GM18951 (cell line): Measurements from ENCODE around the gene TOX4.
"Not testable (repeated sequence)": the region's sequence is repeated elsewhere in the genome, so short reads cannot be mapped to it uniquely, and the experiment has no call there.

ENCODE experiments used
- POLR2A ChIP-seq: IDR thresholded peaks from 4 replicates; pipeline ENCODE4 v1.6.1; 2011; ENCODE audit warnings: mild to moderate bottlenecking; ENCODE audit not compliant: insufficient read length, insufficient read depth; ENCODE audit errors: extremely low read depth
- in situ Hi-C: fragments of 300-500 bp; cut with MboI; formaldehyde crosslinking; loops from one replicate; pipeline ENCODE4 v1.12.0; 2022; ENCODE audit warnings: low sequenced_read_pairs, mixed read lengths, inconsistent platforms; ENCODE audit not compliant: unreplicated experiment

TOX4 gene

GRCh38 chr14:21533294-21533693 lies 56.3 kb downstream of the TOX4 start:
- no peak for TF ChIP-seq POLR2A
- in situ Hi-C loops = no loop called here

GRCh38 chr14:21534576-21534975 lies 57.6 kb downstream of the TOX4 start:
- TF ChIP-seq POLR2A = no peak
- in situ Hi-C loops = no loop called here

DNA sequence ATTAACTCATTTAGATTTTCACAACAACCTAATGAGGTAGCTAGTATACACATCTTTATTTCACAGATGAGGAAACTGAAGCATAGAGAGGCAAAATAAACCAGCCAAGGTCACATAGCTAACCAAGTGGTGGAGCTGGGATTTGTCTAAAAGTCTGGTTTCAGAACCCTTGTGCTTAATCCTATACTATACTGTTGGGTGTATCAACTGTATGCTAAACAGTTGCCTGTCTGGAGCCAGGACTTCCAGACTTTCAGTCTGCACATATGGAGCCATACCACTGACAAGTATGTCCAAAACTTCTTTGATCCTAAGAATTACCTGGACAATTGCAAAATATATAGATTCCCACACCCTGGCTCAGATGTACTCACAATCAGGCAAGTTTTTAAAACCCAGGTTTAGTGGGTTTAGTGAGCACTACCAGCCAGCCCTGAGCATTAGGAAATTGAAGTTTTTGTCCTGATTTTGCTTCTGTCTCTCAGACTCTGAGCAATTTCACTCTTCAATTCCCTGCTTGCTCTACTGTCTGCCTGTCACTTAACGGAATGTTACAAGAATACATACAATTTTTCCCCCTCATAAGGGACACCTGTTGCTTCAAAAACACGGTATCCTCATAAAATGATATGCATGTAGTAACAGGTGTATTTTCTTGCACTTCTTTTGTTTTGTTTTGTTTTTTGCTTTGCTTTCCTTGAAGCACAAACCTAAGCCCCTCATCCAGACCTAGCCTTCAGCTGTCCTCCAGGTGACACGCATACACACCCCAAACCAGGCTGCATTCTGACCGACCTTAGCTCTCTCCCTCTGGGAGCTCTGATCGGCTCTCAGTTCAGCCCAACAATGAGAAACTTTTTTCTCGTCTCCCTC lies 58.8 kb downstream of the TOX4 start:
- in situ Hi-C loops = no loop called here
- no peak for TF ChIP-seq POLR2A

GRCh38 chr14:21536418-21537089 lies 59.6 kb downstream of the TOX4 start:
- no peak for TF ChIP-seq POLR2A
- in situ Hi-C loops = no loop called here

DNA sequence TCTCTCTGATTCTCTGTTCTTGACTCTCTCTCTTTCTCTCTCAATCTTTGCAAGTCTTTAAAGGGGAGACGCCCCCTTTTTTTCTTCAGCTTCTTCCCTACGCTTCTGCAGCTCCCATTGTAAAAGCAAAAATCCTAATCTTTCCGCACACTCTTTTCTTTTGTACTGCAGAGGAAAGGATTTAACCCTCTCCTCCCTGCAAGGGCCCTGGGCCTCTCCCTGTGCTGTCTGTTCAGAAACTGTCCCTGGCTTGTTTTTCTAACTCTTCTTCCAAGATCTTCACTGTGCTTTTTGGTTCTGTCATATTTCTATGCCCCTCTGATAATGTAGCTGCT lies 60.1 kb downstream of the TOX4 start:
- in situ Hi-C loops = no loop called here
- TF ChIP-seq POLR2A = no peak

GRCh38 chr14:21539189-21539940 lies 62.4 kb downstream of the TOX4 start:
- in situ Hi-C loops = no loop called here
- no peak for TF ChIP-seq POLR2A

DNA sequence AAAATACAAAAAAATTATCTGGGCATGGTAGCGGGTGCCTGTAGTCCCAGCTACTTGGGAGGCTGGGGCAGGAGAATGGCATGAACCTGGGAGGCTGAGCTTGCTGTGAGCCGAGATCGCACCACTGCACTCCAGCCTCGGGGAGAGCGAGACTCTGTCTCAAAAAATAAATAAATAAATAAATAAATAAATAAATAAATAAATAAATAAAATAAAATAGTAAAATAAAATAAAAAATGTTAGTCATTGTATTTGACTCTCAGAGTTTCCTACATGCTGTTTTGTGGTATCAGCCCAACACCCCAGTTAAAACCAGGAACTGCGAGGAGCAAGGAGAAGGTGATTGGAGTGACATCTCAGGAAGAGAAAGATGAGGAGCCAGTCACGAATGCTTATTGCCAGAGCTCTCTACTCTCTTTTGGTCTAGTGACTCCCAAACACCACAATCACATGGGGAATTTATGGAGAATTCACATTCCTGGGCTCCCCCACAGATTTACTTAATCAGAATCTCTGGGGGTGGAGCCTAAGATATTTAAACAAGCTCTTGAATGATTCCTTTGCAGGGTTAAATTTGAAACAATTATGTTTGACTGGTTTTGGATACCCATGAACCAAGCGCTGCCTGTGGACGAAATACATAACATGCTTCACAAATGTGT lies 64.5 kb downstream of the TOX4 start:
- in situ Hi-C loops = no loop called here
- no peak for TF ChIP-seq POLR2A

- no peak for TF ChIP-seq POLR2A
- in situ Hi-C loops = no loop called here
These were observed 66.5 kb downstream of the TOX4 start for GRCh38 chr14:21543521-21543960.

DNA sequence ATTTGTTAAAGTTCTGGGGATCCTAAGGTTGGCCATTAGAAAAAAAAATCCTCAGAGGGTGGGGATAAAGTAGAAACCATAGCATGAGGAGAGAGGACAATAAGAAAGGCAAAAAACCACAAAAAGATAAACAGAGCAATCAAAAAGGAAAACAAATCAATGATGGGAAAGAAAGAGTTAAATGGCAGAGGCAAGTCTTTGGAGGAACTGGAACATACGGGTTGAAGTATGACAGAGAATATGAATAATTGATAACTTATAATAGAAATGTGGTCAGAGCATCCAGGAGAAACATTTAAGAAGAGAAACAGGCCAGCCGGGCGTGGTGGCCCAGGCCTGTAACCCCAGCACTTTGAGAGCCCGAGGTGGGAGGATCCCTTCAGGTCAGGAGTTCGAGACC lies 67.0 kb downstream of the TOX4 start:
- no peak for TF ChIP-seq POLR2A
- in situ Hi-C loops = no loop called here

DNA sequence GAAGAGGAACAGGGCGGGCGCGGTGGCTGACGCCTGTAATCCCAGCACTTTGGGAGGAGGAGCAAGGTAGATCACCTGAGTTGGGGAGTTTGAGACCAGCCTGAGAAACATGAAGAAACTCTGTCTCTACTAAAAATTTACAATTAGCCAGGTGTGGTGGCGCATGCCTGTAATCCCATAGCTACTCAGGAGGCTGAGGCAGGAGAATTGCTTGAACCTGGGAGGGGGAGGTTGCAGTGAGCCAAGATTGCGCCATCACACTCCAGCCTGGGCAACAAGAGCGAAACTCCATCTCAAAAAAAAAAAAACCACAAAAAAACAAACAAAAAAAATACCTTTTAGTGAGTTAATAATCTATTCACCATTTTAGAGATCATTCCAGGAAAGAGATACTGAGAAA lies 67.6 kb downstream of the TOX4 start:
- in situ Hi-C loops = not testable (repeated sequence)
